Peyer's patch (tissue), 4 donors: ENCODE results near the gene ARFGAP1. TPM values are rescaled to one million over a fixed set of nuclear protein-coding genes. Genes with fewer than 3 reads are reported as not detected.

Experiments used
- DNase-seq, 3 donors: peaks; one replicate each; pipeline ENCODE4 v3.0.0-alpha.2; 2017 to 2019
- H3K27ac ChIP-seq, 4 donors: fragments of 200-600 bp; sonication (generic); one replicate each; pipeline ENCODE4 v1.5.1; 2016 to 2019
- H3K27me3 ChIP-seq, 2 donors: fragments of 200-600 bp; sonication (generic); one replicate each; pipeline ENCODE4 v1.5.1; 2019
- H3K36me3 ChIP-seq, 3 donors: fragments of 200-600 bp; sonication (generic); one replicate each; pipeline ENCODE4 v1.5.1; 2016 to 2019
- H3K4me1 ChIP-seq, 4 donors: fragments of 200-600 bp; sonication (generic); one replicate each; pipeline ENCODE4 v1.5.1; 2016 to 2019
- H3K4me3 ChIP-seq, 4 donors: fragments of 200-600 bp; sonication (generic); 1 replicate in 3 of 4; 2 replicates in 1 of 4; pipeline ENCODE4 v1.5.1; 2016 to 2019; ENCODE audit warnings: mild to moderate bottlenecking in 1 of 4
- H3K9me3 ChIP-seq, 4 donors: fragments of 200-600 bp; sonication (generic); one replicate each; pipeline ENCODE4 v1.5.1; 2016 to 2019; ENCODE audit warnings: mild to moderate bottlenecking in 1 of 4
- POLR2A ChIP-seq, 2 donors: fragments of 450-650 bp; IDR thresholded peaks; one replicate each; pipeline ENCODE4 v1.5.1; 2017; ENCODE audit warnings: antibody characterized with exemption in 2 of 2, mild to moderate bottlenecking in 2 of 2, moderate library complexity in 2 of 2
- total RNA-seq, 4 donors: library from RNA; depleted of rRNA; stranded (reverse); fragments of >200 nt; gene quantifications; one replicate each; pipeline ENCODE4 v1.1.0, GENCODE V29; 2016
- TF ChIP-seq, protein P1 (sequence below), 6 experiments: fragments of 450-650 bp in 4 of 6; fragments of 200-600 bp in 2 of 6; sonication (generic) in 1 of 6; IDR thresholded peaks; one replicate each; pipeline ENCODE4 v1.5.1; 2017 to 2019; ENCODE audit warnings: antibody characterized with exemption in 6 of 6, mild to moderate bottlenecking in 3 of 6, moderate library complexity in 1 of 6

Gene ARFGAP1
- total RNA-seq, 4 donors from 2014 or later = 66.6 to 149 (median 89.8) TPM

GRCh38 chr20:63292904-63293303 lies 20.3 kb downstream of the ARFGAP1 start, which contains the start of gene COL20A1:
COL20A1 (plus strand) TSS chr20:63293186; CDS start chr20:63295108, 1,922 bp downstream.
- Histone ChIP-seq H3K36me3 (peaks cover 0 to 10% (median 0%) of the 10 kb centered on the region in 3 donors), H3K27me3 (peaks cover 0 to 4% of the 10 kb centered on the region in 2 donors), H3K27ac (no peak within 1 kb of the TSS), H3K9me3 (no peaks in the 10 kb centered on the region), H3K4me1 (peaks cover 0 to 4% (median 0%) of the 10 kb centered on the region in 4 donors), H3K4me3 (no peak within 1 kb of the TSS)
- no peak for DNase-seq
- no peak for TF ChIP-seq POLR2A (IDR thresholded peaks at IDR 0.05)
- TF ChIP-seq, protein P1, sequence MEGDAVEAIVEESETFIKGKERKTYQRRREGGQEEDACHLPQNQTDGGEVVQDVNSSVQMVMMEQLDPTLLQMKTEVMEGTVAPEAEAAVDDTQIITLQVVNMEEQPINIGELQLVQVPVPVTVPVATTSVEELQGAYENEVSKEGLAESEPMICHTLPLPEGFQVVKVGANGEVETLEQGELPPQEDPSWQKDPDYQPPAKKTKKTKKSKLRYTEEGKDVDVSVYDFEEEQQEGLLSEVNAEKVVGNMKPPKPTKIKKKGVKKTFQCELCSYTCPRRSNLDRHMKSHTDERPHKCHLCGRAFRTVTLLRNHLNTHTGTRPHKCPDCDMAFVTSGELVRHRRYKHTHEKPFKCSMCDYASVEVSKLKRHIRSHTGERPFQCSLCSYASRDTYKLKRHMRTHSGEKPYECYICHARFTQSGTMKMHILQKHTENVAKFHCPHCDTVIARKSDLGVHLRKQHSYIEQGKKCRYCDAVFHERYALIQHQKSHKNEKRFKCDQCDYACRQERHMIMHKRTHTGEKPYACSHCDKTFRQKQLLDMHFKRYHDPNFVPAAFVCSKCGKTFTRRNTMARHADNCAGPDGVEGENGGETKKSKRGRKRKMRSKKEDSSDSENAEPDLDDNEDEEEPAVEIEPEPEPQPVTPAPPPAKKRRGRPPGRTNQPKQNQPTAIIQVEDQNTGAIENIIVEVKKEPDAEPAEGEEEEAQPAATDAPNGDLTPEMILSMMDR (IDR thresholded peaks at IDR 0.05) = no peak

GRCh38 chr20:63293456-63293855 lies 20.8 kb downstream of the ARFGAP1 start:
- peaks cover 0 to 4% (median 0%) of the 10 kb centered on the region in 4 donors for H3K4me1 ChIP-seq
- H3K4me3 ChIP-seq = no peak overlapping the region
- peaks cover 0 to 4% (median 0%) of the 10 kb centered on the region in 3 donors for H3K36me3 ChIP-seq
- DNase-seq = no peak
- peaks cover 0 to 4% of the 10 kb centered on the region in 2 donors for H3K27me3 ChIP-seq
- TF ChIP-seq, protein P1 (IDR thresholded peaks at IDR 0.05) = no peak
- TF ChIP-seq POLR2A (IDR thresholded peaks at IDR 0.05) = no peak
- H3K9me3 ChIP-seq = no peaks in the 10 kb centered on the region
- H3K27ac ChIP-seq = no peak overlapping the region

DNA sequence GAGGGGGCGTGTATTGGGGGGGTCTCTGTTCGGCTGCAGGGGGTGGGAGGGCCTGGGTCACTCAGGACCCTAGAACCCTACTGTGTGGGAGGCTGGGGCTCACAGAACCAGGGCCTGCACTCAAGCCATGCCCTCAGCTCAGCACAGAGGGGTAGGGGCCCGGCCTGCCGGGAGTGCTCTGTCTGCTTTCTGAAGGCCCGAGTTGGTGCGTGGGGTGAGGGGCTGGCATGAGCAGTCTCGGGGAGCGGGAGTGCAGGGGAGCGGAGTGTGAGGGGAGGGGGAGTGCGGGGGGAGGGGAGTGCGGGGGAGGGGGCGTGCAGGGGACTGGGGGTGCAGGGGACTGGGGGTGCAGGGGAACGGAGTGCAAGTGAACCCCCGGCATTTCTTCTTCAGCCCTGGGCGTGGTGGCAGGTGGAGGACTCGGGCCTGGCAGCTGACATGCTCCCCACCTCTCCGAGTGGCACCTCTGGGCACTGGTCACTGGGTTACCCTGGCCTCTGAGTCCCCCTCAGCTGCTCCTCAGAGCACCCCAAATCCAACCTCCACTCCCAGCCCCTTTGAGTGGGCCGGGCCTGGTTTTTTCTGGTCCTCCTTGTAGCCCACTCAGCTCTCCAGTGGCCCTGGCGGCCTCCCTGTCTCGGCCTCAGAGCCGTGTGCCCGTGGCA lies 21.4 kb downstream of the ARFGAP1 start:
- no peak for TF ChIP-seq POLR2A (IDR thresholded peaks at IDR 0.05)
- TF ChIP-seq, protein P1 (IDR thresholded peaks at IDR 0.05) = no peak
- H3K9me3 ChIP-seq = no peaks in the 10 kb centered on the region
- no peak overlapping the region for H3K27ac ChIP-seq
- H3K4me1 ChIP-seq = peaks cover 0 to 4% (median 0%) of the 10 kb centered on the region in 4 donors
- DNase-seq = no peak
- H3K4me3 ChIP-seq = no peak overlapping the region
- no peaks in the 10 kb centered on the region for H3K36me3 ChIP-seq
- H3K27me3 ChIP-seq = peaks cover 0 to 4% of the 10 kb centered on the region in 2 donors

DNA sequence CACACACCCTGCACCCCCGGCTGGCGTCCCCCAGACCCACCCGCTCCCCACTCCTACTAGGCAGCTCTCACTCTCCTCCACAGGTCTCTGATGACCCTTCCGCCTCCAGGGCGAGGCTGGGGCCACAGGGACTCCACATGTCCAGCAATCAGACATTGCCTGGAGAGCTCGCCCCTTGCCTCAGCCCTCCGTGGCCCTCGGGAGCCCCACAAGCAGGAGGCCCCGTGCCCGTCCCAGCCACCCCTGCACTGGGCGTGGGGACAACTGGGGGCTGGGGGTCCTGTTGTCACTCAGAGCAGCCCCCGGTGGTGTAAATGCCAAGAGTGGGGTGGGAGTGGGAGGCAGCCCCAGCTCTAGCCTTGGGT lies 21.9 kb downstream of the ARFGAP1 start:
- H3K4me3 ChIP-seq = no peak overlapping the region
- H3K9me3 ChIP-seq = no peaks in the 10 kb centered on the region
- peaks cover 0 to 4% of the 10 kb centered on the region in 2 donors for H3K27me3 ChIP-seq
- H3K36me3 ChIP-seq = no peaks in the 10 kb centered on the region
- no peak overlapping the region for H3K27ac ChIP-seq
- TF ChIP-seq POLR2A (IDR thresholded peaks at IDR 0.05) = no peak
- TF ChIP-seq, protein P1 (IDR thresholded peaks at IDR 0.05) = no peak
- H3K4me1 ChIP-seq = peaks cover 0 to 4% (median 0%) of the 10 kb centered on the region in 4 donors
- DNase-seq = no peak

DNA sequence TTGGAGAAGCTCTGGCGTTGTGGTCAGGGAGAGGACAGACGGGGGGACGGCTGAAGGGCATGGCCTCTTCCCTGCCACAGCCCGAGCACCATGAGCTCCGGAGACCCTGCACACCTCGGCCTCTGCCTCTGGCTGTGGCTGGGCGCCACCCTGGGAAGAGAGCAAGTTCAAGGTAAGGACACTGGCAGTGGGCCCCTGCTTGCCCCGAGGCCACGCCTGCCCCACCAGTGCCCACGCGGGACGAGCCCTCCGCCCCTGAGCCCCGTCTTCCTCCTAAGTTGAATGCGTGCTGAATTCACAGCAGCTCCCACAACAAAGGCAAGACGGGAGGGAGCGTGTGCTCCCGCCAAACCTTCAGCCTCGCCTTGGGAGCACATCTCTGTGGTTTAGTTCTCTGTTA lies 22.4 kb downstream of the ARFGAP1 start:
- Histone ChIP-seq H3K9me3 (no peaks in the 10 kb centered on the region), H3K27me3 (peaks cover 0 to 4% of the 10 kb centered on the region in 2 donors), H3K4me1 (peaks cover 0 to 4% (median 0%) of the 10 kb centered on the region in 4 donors), H3K36me3 (no peaks in the 10 kb centered on the region), H3K27ac (no peak overlapping the region), H3K4me3 (no peak overlapping the region)
- TF ChIP-seq, protein P1 (IDR thresholded peaks at IDR 0.05) = no peak
- TF ChIP-seq POLR2A (IDR thresholded peaks at IDR 0.05) = no peak
- no peak for DNase-seq
